ENCODE measurements around the gene STIM2.
A peak's percentile ranks its signal among the peaks of the same experiment; 100 is the strongest.
"Not testable (repeated sequence)": the region's sequence is repeated elsewhere in the genome, so short reads cannot be mapped to it uniquely, and the experiment has no call there.

The STIM2 gene

GRCh38 chr4:26860157-26860921 lies at the start of gene STIM2:
Gene STIM2 (plus strand): TSS chr4:26860841.
- peak; percentile 55 for FAIRE-seq
- DNase-seq (ENCODE audit: low spot score): peak; percentile 92

- not testable (repeated sequence) for FAIRE-seq; DNase-seq (ENCODE audit: low spot score)
Measured at GRCh38 chr4:26811571-26811970, 49.1 kb upstream of the STIM2 start.

- FAIRE-seq: no peak
- no peak for DNase-seq (ENCODE audit: low spot score)
Measured at GRCh38 chr4:26812049-26812714, 48.5 kb upstream of the STIM2 start.

DNA sequence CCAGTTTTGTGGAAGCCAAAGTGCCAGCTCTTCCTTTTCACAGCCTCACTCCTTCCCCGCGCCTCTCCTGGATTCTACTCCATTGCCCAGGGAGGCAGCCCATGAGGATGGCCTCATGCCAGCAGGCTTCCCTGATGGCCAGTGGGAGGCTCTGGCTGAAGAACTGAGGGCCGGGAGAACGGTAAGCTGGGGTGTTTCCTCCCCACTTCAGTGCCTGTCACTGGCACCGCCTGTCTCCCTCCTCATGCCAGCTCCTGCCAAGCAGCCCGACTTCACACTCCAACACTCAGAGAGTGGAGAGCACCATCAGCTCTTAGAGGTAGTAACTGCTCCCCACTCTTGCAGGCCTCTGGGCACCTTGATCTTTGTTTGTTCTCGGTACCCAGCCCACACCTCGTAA lies 46.9 kb upstream of the STIM2 start:
- DNase-seq (ENCODE audit: low spot score) (no peak), FAIRE-seq (no peak)

DNA sequence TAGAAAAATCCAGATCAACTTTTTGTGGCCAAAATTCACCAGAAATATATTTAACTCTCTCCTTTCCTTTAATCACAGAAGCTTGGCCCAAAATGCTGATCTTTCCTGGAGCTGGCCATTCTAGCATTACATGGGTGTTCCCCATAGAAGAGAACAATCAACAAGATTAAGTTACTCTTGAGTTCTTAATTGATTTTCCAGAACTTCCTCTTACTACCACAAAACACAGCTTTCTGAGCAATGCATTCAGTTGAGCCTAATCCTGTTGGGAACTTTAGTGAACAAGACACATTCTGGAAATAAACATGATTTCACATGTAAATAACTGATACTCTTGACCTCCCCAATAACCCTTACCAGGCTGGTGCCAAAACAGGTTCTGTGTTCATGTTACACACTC lies 45.4 kb upstream of the STIM2 start:
- FAIRE-seq: no peak
- no peak for DNase-seq (ENCODE audit: low spot score)

- DNase-seq (ENCODE audit: low spot score) (no peak), FAIRE-seq (no peak)
Measured at GRCh38 chr4:26815706-26816105, 44.9 kb upstream of the STIM2 start.

DNA sequence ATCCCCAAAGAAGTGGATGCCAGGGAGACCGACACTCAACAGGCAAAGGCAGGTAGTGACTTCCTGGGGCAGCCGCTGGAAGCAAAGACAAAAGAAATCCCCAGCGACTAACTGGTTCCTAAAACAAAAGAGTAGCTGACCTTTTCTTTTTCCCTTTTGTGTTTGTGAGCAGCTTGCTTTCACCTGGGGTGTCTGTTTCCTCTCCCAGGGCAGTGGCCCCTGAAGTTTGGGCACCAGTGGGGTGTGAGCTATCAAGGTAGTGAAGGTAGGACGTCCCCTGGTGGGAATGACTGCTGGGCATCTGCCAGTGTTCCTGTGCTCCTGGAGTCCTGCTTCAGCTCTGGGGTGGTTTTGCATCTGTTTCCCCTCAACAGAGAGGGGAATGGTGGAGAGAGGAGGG lies 41.6 kb upstream of the STIM2 start:
- FAIRE-seq (no peak), DNase-seq (ENCODE audit: low spot score) (no peak)

- no peak for FAIRE-seq
Measured at GRCh38 chr4:26819478-26820095, 41.1 kb upstream of the STIM2 start.

GRCh38 chr4:26820346-26820745 lies 40.3 kb upstream of the STIM2 start:
- no peak for FAIRE-seq
- DNase-seq (ENCODE audit: low spot score): no peak

More at GRCh38 chr4:26819478-26820095, 41.1 kb upstream of the STIM2 start:
- no peak for DNase-seq (ENCODE audit: low spot score)

DNA sequence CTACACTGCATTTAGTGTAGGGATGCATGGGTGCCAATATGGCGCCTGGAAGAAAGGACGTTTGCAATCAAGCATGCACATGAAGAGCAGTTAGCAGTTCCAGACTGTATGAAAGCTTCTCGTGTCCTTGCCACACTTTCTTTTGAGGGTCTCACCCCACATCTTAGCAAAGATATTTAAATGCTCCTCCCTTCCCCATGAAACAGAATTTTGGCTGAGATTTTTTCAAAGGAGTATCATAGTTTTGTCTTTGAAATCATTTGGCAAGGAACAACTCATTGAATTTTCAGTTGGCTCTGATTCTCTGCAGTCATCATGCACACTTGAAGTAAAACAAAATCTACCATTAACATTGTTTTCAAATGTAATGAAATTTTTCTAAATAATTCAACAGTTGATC lies 39.6 kb upstream of the STIM2 start:
- no peak for DNase-seq (ENCODE audit: low spot score)
- no peak for FAIRE-seq

DNA sequence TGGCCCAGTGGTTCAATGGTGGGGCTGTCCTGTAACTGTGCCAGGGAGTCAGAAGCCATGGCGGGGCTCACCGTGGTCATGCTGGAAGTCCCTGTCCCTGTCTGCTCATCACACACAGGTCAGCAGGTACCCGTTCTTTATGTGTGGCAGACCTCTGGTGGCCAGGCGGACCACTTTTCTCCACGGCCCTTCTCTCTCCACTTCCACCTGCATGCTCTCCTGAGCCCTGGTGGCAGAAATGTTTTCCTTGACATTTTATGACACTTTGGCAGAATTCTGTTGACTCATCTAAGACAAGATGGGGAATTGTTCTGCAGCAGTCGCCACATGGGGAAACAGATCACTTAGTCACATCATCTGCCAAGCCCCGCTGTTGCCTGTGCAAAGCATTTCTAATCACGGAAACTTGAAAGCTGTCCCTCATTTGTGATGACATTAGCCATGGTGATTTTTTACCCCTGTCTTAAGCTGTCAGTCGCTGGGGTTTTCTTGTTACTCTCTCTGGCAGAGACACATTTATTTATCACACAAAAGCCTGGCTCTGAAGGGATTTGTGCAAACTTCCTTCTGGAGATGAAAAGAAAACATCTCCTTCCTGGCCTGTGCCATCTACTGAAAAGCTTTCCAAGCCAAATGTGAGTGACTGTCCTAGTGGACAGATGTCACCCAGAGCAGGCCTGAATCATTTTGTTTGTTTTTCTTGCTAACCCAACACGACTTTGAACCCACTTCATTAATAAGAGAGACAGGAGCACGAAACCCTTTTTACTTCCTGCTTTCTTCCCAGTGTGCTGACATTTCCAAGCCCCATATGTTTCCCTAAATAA lies 38.8 kb upstream of the STIM2 start:
- FAIRE-seq (no peak), DNase-seq (ENCODE audit: low spot score) (no peak)

DNA sequence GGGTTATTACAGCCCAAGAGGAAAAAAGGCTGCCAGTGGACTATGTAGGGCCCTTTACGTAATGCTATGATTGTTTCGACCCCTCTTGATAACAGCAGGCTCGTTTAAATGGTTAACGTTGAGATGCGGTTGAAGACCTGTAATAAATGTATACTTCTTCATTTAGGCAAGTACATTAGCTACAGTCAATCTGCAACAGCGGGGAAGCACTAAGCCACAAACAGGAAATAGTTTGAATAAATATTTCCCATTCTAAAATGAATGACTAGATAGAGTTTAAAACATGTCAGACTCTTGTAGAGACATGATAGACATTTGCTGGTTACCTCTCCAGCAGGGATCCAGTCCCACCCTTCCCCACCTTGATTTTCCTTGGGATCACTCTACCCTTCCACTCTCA lies 38.1 kb upstream of the STIM2 start:
- no peak for FAIRE-seq
- DNase-seq (ENCODE audit: low spot score): no peak

DNA sequence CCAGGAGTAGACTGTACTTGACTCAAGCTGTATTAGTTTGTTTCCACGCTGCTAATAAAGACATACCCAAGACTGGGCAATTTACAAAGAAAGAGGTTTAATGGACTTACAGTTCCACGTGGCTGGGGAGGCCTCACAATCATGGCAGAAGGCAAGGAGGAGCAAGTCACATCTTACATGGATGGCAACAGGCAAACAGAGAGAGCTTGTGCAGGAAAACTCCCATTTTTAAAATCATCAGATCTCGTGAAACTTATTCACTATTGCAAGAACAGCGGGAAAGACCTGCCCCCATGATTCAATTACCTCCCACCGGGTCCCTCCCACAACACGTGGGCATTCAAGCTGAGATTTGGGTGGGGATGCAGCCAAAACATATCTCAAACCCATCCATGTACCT lies 37.7 kb upstream of the STIM2 start:
- DNase-seq (ENCODE audit: low spot score); FAIRE-seq: not testable (repeated sequence)

- DNase-seq (ENCODE audit: low spot score) (no peak), FAIRE-seq (no peak)
Measured at GRCh38 chr4:26823583-26823982, 37.1 kb upstream of the STIM2 start.

DNA sequence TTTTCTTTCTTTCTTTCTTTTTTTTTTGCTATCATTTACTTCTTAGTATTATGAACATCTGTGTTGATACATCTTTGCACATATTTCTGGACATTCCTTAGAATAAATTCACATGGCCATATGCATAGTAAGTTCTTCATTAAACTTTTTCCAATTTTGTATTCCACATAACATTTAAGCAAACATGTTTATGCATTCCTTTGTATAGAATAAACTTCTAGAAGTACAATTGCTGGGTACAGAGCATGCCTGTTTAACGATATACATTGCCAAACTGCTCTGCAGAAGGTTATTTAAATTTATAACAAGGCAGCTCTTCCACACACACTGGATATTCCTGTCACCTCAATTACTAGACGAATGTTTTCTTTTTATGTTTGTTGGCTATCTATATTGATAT lies 36.0 kb upstream of the STIM2 start:
- no peak for FAIRE-seq
- no peak for DNase-seq (ENCODE audit: low spot score)

- DNase-seq (ENCODE audit: low spot score) (no peak), FAIRE-seq (no peak)
Measured at GRCh38 chr4:26826721-26827120, 33.9 kb upstream of the STIM2 start.

- DNase-seq (ENCODE audit: low spot score); FAIRE-seq: not testable (repeated sequence)
Measured at GRCh38 chr4:26827336-26827735, 33.3 kb upstream of the STIM2 start.

DNA sequence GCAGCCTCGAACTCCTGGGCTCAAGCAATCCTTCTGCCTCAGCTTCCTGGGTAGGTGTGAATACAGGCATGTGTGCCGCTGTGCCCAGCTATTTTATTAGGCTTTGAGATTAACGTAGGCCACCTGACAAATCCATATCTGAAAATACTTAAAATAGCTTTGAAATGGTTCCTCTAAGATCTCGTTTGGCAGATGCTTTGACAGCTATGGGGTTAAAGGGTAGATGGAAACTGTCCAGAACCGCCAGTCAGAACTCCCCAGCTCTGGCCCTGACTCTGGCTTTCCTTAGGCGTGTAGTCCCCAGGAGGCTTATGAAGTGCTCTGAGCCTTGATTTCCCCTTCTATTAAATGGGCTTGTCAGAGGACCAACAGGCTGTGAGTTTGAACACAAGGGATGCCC lies 32.8 kb upstream of the STIM2 start:
- FAIRE-seq: no peak
- no peak for DNase-seq (ENCODE audit: low spot score)

DNA sequence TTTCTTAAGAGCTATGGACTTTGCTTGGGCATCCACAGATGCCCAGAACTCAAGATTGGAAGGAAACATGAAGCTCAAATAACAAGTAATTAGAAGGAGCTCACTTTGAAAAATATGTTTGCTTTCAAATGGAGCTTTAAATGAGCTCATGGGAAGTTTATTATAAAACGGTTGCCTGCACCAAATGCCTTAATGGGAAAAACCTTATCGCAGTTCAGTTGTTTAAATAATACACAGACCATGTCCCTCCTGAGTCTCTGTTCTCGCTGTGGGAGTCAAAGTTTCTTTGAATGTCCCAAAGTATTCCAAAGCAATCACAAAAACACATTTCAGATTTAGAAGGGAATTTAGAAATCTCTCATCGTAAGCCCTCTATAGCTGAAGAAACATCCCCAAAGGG lies 31.6 kb upstream of the STIM2 start:
- FAIRE-seq: no peak
- no peak for DNase-seq (ENCODE audit: low spot score)

DNA sequence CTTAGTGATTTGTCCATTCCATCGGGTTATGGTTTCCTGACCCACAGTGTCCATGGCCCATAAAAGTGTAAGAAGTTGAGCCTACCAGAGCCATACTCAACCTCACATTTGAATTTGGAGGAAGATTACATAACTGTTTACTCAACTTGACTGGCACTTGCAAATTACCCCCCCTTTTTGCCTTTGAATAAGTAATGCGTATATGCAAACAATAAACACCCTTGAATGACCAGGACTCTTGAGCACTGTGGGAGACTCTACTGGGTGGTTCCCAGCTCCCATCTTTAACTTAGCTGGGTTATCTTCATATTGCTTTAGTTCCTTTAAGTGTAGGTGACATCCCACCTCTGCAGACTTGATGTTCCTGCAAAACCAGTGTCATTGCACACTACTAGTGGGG lies 30.6 kb upstream of the STIM2 start:
- FAIRE-seq (no peak), DNase-seq (ENCODE audit: low spot score) (no peak)

DNA sequence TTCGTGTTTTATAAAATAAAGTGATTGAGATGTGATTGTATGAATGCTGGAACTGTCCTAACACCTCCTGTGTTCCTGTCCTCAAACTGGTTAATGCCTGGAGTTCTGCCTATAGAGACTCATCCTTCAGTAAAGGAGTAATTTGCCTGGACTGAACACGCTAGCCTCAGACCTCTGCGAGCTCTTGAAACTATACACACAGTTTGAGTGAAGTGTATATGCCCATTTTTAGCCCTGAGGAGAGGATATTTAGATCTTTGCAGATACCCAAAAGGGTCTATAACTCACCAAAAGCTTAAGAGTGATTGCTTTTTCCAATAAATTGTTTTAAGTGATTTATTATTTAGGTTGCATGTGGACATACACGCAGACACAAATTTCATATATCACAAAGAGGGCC lies 29.9 kb upstream of the STIM2 start:
- FAIRE-seq: no peak
- no peak for DNase-seq (ENCODE audit: low spot score)

GRCh38 chr4:26836539-26836938 lies 24.1 kb upstream of the STIM2 start:
- DNase-seq (ENCODE audit: low spot score) (no peak), FAIRE-seq (no peak)
